Activated CD4-positive, alpha-beta T cell treated with anti-CD3 and anti-CD28 coated beads, Interleukin-2, amount 10 ng/mL, durations not matched to agents 24 days and 14 days (primary cell): ENCODE data around the gene PTH1R. TPM values are rescaled to one million over a fixed set of nuclear protein-coding genes. Genes with fewer than 3 reads are reported as not detected.

Experiments used
- DNase-seq: peaks from one replicate; pipeline ENCODE4 v3.0.0; 2022
- H3K27ac Mint-ChIP-seq: one replicate; pipeline ENCODE4 v1.8.0; 2022; ENCODE audit warnings: mild to moderate bottlenecking, mixed read lengths
- H3K27me3 Mint-ChIP-seq: one replicate; pipeline ENCODE4 v1.8.0; 2022; ENCODE audit warnings: mixed read lengths
- H3K36me3 Mint-ChIP-seq: one replicate; pipeline ENCODE4 v1.8.0; 2022; ENCODE audit warnings: low read depth, mild to moderate bottlenecking, mixed read lengths
- H3K4me1 Mint-ChIP-seq: one replicate; pipeline ENCODE4 v1.8.0; 2021; ENCODE audit warnings: mixed read lengths
- H3K4me3 Mint-ChIP-seq: one replicate; pipeline ENCODE4 v1.8.0; 2022; ENCODE audit warnings: mild to moderate bottlenecking, moderate library complexity, mixed read lengths
- H3K9me3 Mint-ChIP-seq: one replicate; pipeline ENCODE4 v1.8.0; 2021; ENCODE audit warnings: mixed read lengths
- intact Hi-C: fragments of 100-400 bp; cut with micrococcal nuclease; formaldehyde crosslinking; loops from one replicate; pipeline ENCODE4 v1.15.1; 2023
- total RNA-seq: library from RNA; stranded (reverse); gene quantifications from 2 replicates; pipeline ENCODE4 v1.2.3, GENCODE V29; 2022

PTH1R gene
- total RNA-seq, 1 donor from 2014 or later = not detected

DNA sequence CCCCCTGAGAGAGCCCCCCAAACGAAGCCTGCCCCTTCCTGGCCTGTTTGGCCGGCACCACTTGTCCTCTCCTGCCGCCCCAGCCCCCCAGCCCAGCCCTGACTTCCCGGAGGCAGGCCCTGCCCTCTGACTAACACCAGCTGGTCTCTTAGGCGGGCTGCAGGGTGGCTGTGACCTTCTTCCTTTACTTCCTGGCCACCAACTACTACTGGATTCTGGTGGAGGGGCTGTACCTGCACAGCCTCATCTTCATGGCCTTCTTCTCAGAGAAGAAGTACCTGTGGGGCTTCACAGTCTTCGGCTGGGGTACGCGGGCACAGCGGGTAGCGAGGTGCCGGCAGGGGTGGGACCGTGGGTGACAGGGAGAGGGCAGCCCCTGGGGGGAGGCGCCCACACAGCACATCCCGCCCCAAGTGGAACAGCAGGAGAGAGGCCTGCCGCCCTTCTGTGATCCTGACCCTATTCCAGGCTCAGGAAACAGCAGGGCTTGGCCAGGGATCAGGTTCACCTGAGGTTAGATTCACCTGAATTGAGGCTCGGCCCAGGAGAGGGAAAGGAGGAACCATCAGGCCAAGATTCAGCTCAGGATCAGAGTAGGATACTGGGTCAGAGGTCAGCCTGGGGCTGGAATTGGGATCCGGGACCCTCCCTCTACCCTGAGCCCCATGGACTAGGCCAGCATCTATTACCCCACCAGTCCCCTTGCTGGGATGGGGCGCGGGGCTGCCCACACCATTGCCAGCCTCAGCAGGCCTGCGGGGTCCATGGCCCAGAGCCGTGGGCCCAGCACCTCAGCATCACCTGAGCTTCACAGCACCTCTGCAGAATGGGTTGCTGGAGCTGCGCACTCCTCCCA lies 21.9 kb downstream of the PTH1R start:
- Mint-ChIP-seq H3K27me3 (peaks cover 30% of the 10 kb centered on the region), H3K4me3 (no peak overlapping the region), H3K36me3 (no peaks in the 10 kb centered on the region), H3K4me1 (peaks cover 2% of the 10 kb centered on the region), H3K9me3 (no peaks in the 10 kb centered on the region), H3K27ac (no peak overlapping the region)
- no peak for DNase-seq
- intact Hi-C loops = loop anchor here (10.0 kb wide), 1 partner anchor 415 kb away; no protein-coding TSS in a partner anchor

- no peak for DNase-seq
- no peak overlapping the region for H3K4me3 Mint-ChIP-seq
- no peak overlapping the region for H3K27ac Mint-ChIP-seq
- H3K27me3 Mint-ChIP-seq = peaks cover 28% of the 10 kb centered on the region
- peaks cover 2% of the 10 kb centered on the region for H3K4me1 Mint-ChIP-seq
- no peaks in the 10 kb centered on the region for H3K9me3 Mint-ChIP-seq
- no peaks in the 10 kb centered on the region for H3K36me3 Mint-ChIP-seq
- intact Hi-C loops = loop anchor here (10.0 kb wide), 1 partner anchor 415 kb away; no protein-coding TSS in a partner anchor
Measured at GRCh38 chr3:46900007-46900292, 22.4 kb downstream of the PTH1R start.

GRCh38 chr3:46900356-46900755 lies 22.8 kb downstream of the PTH1R start:
- H3K27me3 Mint-ChIP-seq = peaks cover 24% of the 10 kb centered on the region
- no peaks in the 10 kb centered on the region for H3K4me1 Mint-ChIP-seq
- H3K4me3 Mint-ChIP-seq = no peak overlapping the region
- no peaks in the 10 kb centered on the region for H3K9me3 Mint-ChIP-seq
- DNase-seq = no peak
- no peaks in the 10 kb centered on the region for H3K36me3 Mint-ChIP-seq
- no peak overlapping the region for H3K27ac Mint-ChIP-seq
- intact Hi-C loops = loop anchor here (10.0 kb wide), 1 partner anchor 416 kb away; no protein-coding TSS in a partner anchor

DNA sequence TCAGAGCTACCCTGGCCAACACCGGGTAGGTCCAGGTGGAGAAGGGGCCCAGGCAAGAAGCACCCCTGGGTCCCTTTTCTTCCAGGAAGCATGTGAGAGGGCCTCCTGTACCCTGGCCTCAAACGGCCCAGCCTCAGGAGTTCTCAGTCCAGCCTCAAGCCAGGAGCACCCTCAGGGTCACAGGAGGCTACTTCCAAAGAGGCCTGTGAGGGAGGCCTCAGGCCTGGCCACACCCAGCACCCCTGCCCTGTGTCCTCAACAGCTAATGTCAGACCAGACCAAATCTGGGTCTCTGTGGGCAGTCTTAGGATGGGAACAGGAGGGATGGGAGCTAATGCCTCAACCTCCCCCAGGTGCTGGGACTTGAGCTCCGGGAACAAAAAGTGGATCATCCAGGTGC lies 23.5 kb downstream of the PTH1R start:
- no peaks in the 10 kb centered on the region for H3K4me1 Mint-ChIP-seq
- no peak overlapping the region for H3K4me3 Mint-ChIP-seq
- no peak overlapping the region for H3K27ac Mint-ChIP-seq
- peaks cover 20% of the 10 kb centered on the region for H3K27me3 Mint-ChIP-seq
- intact Hi-C loops = loop anchor here (10.0 kb wide), 1 partner anchor 416 kb away; no protein-coding TSS in a partner anchor
- no peak for DNase-seq
- no peaks in the 10 kb centered on the region for H3K9me3 Mint-ChIP-seq
- H3K36me3 Mint-ChIP-seq = no peaks in the 10 kb centered on the region

DNA sequence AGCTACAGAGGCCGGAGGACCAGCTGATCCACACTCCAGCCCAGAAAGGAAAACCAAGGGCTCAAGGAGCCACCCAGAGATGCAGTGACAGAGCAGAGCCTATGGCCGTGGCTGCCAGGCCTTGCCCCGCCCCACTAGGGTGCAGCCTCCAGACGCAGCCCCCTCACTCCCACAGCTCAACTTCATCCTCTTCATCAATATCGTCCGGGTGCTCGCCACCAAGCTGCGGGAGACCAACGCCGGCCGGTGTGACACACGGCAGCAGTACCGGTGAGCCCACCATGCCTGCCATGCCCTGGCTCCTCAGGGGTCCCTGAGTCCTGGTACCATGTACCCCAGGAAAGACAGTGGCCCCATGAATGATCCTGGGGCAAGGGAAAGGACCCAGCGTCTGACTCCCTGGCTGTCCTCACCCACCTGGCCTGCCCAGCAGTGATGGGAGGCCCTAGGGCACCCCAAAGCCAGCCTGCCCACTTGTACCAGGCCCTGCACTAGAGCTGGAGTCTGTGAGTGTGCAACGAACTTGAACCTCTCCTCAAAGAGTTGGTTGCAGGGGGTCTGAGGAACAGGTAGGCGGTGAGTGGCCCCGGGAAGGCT lies 24.2 kb downstream of the PTH1R start:
- Mint-ChIP-seq H3K4me3 (no peak overlapping the region), H3K36me3 (no peaks in the 10 kb centered on the region), H3K9me3 (no peaks in the 10 kb centered on the region), H3K27ac (no peak overlapping the region), H3K27me3 (peaks cover 15% of the 10 kb centered on the region), H3K4me1 (no peaks in the 10 kb centered on the region)
- intact Hi-C loops = loop anchor here (10.0 kb wide), 1 partner anchor 417 kb away; no protein-coding TSS in a partner anchor
- no peak for DNase-seq

DNA sequence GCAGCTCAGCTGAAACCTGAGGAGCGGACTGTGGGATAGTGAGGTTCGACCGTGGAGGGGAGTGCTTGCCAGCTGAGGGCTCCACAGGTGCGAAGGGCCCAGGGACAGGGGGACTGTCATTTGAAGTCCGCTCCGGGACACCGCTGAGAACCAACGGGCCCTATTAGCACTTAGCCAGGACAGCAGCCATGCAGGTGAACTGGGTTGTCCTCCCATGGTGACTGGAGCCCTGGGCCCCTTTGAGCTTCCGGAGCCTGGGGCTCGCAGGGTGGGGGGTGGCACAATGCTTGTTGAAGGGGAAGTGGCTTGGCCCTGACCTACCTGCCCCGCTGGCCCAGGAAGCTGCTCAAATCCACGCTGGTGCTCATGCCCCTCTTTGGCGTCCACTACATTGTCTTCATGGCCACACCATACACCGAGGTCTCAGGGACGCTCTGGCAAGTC lies 24.7 kb downstream of the PTH1R start:
- no peak for DNase-seq
- H3K36me3 Mint-ChIP-seq = no peaks in the 10 kb centered on the region
- intact Hi-C loops = loop anchor here (10.0 kb wide), 1 partner anchor 417 kb away; no protein-coding TSS in a partner anchor

GRCh38 chr3:46903341-46904302 lies 26.1 kb downstream of the PTH1R start:
- Mint-ChIP-seq H3K4me1 (no peaks in the 10 kb centered on the region), H3K27ac (no peak overlapping the region), H3K9me3 (no peaks in the 10 kb centered on the region), H3K27me3 (peaks cover 6% of the 10 kb centered on the region), H3K36me3 (no peaks in the 10 kb centered on the region), H3K4me3 (no peak overlapping the region)
- intact Hi-C loops = loop anchor here (10.0 kb wide), 1 partner anchor 419 kb away; no protein-coding TSS in a partner anchor
- DNase-seq = no peak

More for the DNA sequence above, 24.7 kb downstream of the PTH1R start:
- H3K4me3 Mint-ChIP-seq = no peak overlapping the region
- H3K4me1 Mint-ChIP-seq = no peaks in the 10 kb centered on the region
- H3K27ac Mint-ChIP-seq = no peak overlapping the region
- H3K27me3 Mint-ChIP-seq = peaks cover 15% of the 10 kb centered on the region
- no peaks in the 10 kb centered on the region for H3K9me3 Mint-ChIP-seq

DNA sequence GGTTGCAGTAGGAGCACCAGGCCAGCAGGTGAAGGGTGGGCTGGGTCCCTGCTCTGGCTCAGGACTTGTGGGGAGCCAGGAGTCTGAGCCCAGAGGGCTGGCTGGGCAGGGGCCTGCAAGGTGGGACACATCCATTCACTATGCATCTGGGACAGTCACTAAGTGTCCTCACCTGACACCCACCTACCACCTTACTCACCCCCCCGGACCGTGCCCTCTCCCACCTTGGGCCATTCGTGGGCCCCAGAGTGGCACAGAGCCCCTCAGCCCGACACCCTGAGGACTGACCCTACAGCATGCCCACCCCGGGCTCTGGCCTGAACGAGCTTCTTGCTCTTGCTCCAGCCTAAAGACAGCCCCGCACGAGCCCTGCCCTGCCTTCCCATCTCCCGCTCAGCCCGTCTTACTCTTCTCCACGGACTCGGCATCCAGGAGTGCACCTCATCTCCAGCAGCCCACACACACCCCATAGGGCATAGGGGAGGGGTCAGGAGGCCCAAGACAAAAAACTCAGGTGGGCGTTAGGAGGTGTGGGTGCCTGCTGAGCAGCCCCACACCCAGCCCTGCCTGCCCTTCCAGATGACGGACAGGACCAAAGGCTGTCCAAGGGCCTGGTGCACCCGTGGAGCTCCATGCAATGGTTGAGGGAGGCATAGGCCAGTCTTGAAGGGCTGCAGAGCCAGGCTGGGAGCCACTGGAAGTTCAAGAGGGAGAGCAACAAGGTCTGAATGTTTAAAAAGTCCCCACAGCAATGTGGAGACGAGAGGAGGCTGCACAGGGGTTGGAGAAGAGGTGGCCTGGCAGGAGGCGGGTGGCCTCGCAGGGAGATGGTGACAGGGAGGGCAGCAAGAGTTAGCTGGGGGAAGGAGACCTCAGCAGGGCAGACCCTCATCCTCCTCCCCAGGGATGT lies 27.0 kb downstream of the PTH1R start:
- H3K27ac Mint-ChIP-seq = no peak overlapping the region
- H3K9me3 Mint-ChIP-seq = no peaks in the 10 kb centered on the region
- no peaks in the 10 kb centered on the region for H3K36me3 Mint-ChIP-seq
- DNase-seq = no peak
- intact Hi-C loops = loop anchor here (10.0 kb wide), 1 partner anchor 420 kb away; no protein-coding TSS in a partner anchor
- no peak overlapping the region for H3K4me3 Mint-ChIP-seq
- no peaks in the 10 kb centered on the region for H3K27me3 Mint-ChIP-seq
- H3K4me1 Mint-ChIP-seq = peaks cover 3% of the 10 kb centered on the region

- Mint-ChIP-seq H3K27ac (no peak overlapping the region), H3K27me3 (no peaks in the 10 kb centered on the region)
Measured at GRCh38 chr3:46905213-46905560, 27.7 kb downstream of the PTH1R start.

GRCh38 chr3:46905661-46906451 lies 28.3 kb downstream of the PTH1R start:
- intact Hi-C loops = loop anchor here (10.0 kb wide), 1 partner anchor 421 kb away; no protein-coding TSS in a partner anchor

More at GRCh38 chr3:46905213-46905560, 27.7 kb downstream of the PTH1R start:
- H3K4me3 Mint-ChIP-seq = no peak overlapping the region
- H3K9me3 Mint-ChIP-seq = no peaks in the 10 kb centered on the region
- no peak for DNase-seq
- H3K4me1 Mint-ChIP-seq = peaks cover 5% of the 10 kb centered on the region
- no peaks in the 10 kb centered on the region for H3K36me3 Mint-ChIP-seq
- intact Hi-C loops = loop anchor here (10.0 kb wide), 1 partner anchor 420 kb away; no protein-coding TSS in a partner anchor

GRCh38 chr3:46906471-46907058 lies 29.0 kb downstream of the PTH1R start:
- no peaks in the 10 kb centered on the region for H3K36me3 Mint-ChIP-seq

More at GRCh38 chr3:46905661-46906451, 28.3 kb downstream of the PTH1R start:
- no peaks in the 10 kb centered on the region for H3K27me3 Mint-ChIP-seq
- no peak overlapping the region for H3K27ac Mint-ChIP-seq
- DNase-seq = no peak
- no peaks in the 10 kb centered on the region for H3K36me3 Mint-ChIP-seq
- H3K4me3 Mint-ChIP-seq = no peak overlapping the region
- peaks cover 5% of the 10 kb centered on the region for H3K4me1 Mint-ChIP-seq
- no peaks in the 10 kb centered on the region for H3K9me3 Mint-ChIP-seq

More at GRCh38 chr3:46906471-46907058, 29.0 kb downstream of the PTH1R start:
- intact Hi-C loops = loop anchor here (10.0 kb wide), 1 partner anchor 422 kb away; no protein-coding TSS in a partner anchor
- no peaks in the 10 kb centered on the region for H3K27me3 Mint-ChIP-seq
- no peak overlapping the region for H3K4me3 Mint-ChIP-seq
- DNase-seq = no peak
- H3K27ac Mint-ChIP-seq = no peak overlapping the region
- no peaks in the 10 kb centered on the region for H3K9me3 Mint-ChIP-seq
- H3K4me1 Mint-ChIP-seq = peaks cover 5% of the 10 kb centered on the region
